Endodermal cell (in vitro differentiated cells): Measurements from ENCODE around the gene NT5C. TPM values are rescaled to one million over a fixed set of nuclear protein-coding genes. Genes with fewer than 3 reads are reported as not detected.
"Not testable (repeated sequence)": the region's sequence is repeated elsewhere in the genome, so short reads cannot be mapped to it uniquely, and the experiment has no call there.

Experiments
- DNase-seq: peaks from one replicate; pipeline ENCODE4 v3.0.0-alpha.2; 2017
- H3K27ac ChIP-seq: 2 replicates; pipeline ENCODE4 v1.5.1; 2013; ENCODE audit warnings: mild to moderate bottlenecking, low read depth, low read length, moderate library complexity
- H3K27me3 ChIP-seq: 2 replicates; pipeline ENCODE4 v1.6.1; 2013; ENCODE audit warnings: mild to moderate bottlenecking, low read length, moderate library complexity; ENCODE audit not compliant: insufficient read depth, control insufficient read depth, poor library complexity, severe bottlenecking
- H3K36me3 ChIP-seq: 2 replicates; pipeline ENCODE4 v1.7.0; 2013; ENCODE audit warnings: mild to moderate bottlenecking, low read length, moderate library complexity; ENCODE audit not compliant: control insufficient read depth, insufficient read depth
- H3K4me1 ChIP-seq: one replicate; pipeline ENCODE4 v1.7.0; 2013; ENCODE audit warnings: low read length; ENCODE audit not compliant: control insufficient read depth, insufficient read depth
- H3K4me3 ChIP-seq: 2 replicates; pipeline ENCODE4 v1.5.1; 2013; ENCODE audit warnings: mild to moderate bottlenecking, low read length, moderate library complexity
- H3K9ac ChIP-seq: 2 replicates; pipeline ENCODE4 v1.6.1; 2013; ENCODE audit warnings: mild to moderate bottlenecking, low read length, moderate library complexity; ENCODE audit not compliant: poor library complexity, severe bottlenecking; ENCODE audit errors: extremely low read depth
- H3K9me3 ChIP-seq: 2 replicates; pipeline ENCODE4 v1.6.1; 2013; ENCODE audit warnings: mild to moderate bottlenecking, low read length, moderate library complexity; ENCODE audit not compliant: control insufficient read depth
- H3K27ac Mint-ChIP-seq: 2 replicates; pipeline ENCODE4 v1.8.0; 2020; ENCODE audit warnings: mixed read lengths
- H3K27me3 Mint-ChIP-seq: 2 replicates; pipeline ENCODE4 v1.8.0; 2021; ENCODE audit warnings: mild to moderate bottlenecking, mixed read lengths; ENCODE audit not compliant: insufficient read depth
- H3K36me3 Mint-ChIP-seq: 2 replicates; pipeline ENCODE4 v1.8.0; 2020; ENCODE audit warnings: low read depth, mixed read lengths
- H3K4me1 Mint-ChIP-seq: 2 replicates; pipeline ENCODE4 v1.8.0; 2020; ENCODE audit warnings: mixed read lengths
- H3K4me3 Mint-ChIP-seq: 2 replicates; pipeline ENCODE4 v1.8.0; 2020; ENCODE audit warnings: mild to moderate bottlenecking, moderate library complexity, mixed read lengths
- H3K9me3 Mint-ChIP-seq: 2 replicates; pipeline ENCODE4 v1.8.0; 2020; ENCODE audit warnings: mild to moderate bottlenecking, mixed read lengths
- CTCF ChIP-seq: fragments of 200-600 bp; sonication (generic); conservative IDR thresholded peaks from 2 replicates; pipeline ENCODE4 v1.5.0; 2021; ENCODE audit warnings: antibody characterized with exemption, mild to moderate bottlenecking
- WGBS, 2 experiments: methylation state at CpG; one replicate each; pipeline versions ENCODE4 v1.1.5 to v1.1.7; 2013; ENCODE audit warnings: missing lambda C conversion rate in 2 of 2, mixed read lengths in 1 of 2; ENCODE audit not compliant: insufficient coverage in 1 of 2, insufficient read length in 1 of 2; 5-methylcytosine and 5-hydroxymethylcytosine counted together
- total RNA-seq, 2 donors: library from RNA; stranded (reverse); fragmentation: NEBNext Ultra II Directional in 1 of 2; extraction: Animal tissue kit (Norgen Biotek cat#: 25700) in 1 of 2; gene quantifications; 2 replicates in 1 of 2; 3 replicates in 1 of 2; pipeline ENCODE4 v1.2.1, GENCODE V29; 2021

Gene NT5C
- total RNA-seq, 2 donors from 2014 or later: 69.1 to 80.3 TPM

- no peak overlapping the region for H3K4me3 Mint-ChIP-seq
- no peaks in the 10 kb centered on the region for H3K27me3 Mint-ChIP-seq
- H3K9me3 ChIP-seq: no peaks in the 10 kb centered on the region
- peaks cover 2% of the 10 kb centered on the region for H3K4me1 Mint-ChIP-seq
- DNase-seq: no peak
- no peak overlapping the region for H3K4me3 ChIP-seq
- 95% methylated on average over 3 of the region's 4 CpGs for WGBS, 2 experiments
- H3K9ac ChIP-seq: no peak overlapping the region
- TF ChIP-seq CTCF: no peak
- H3K36me3 ChIP-seq: peaks cover 78% of the 10 kb centered on the region
- no peaks in the 10 kb centered on the region for H3K27me3 ChIP-seq
- H3K36me3 Mint-ChIP-seq: peaks cover 56% of the 10 kb centered on the region
- peaks cover 3% of the 10 kb centered on the region for H3K4me1 ChIP-seq
- H3K27ac Mint-ChIP-seq: no peak overlapping the region
- H3K9me3 Mint-ChIP-seq: no peaks in the 10 kb centered on the region
- H3K27ac ChIP-seq: no peak overlapping the region
Measured at GRCh38 chr17:75168998-75169397, 37.5 kb upstream of the NT5C start.

- H3K27ac ChIP-seq, H3K9me3 ChIP-seq, H3K27ac Mint-ChIP-seq, H3K4me1 Mint-ChIP-seq, H3K9ac ChIP-seq, H3K9me3 Mint-ChIP-seq, H3K4me3 ChIP-seq, H3K27me3 ChIP-seq, H3K4me3 Mint-ChIP-seq, H3K27me3 Mint-ChIP-seq, DNase-seq, H3K4me1 ChIP-seq: not testable (repeated sequence)
- H3K36me3 ChIP-seq: peaks cover 48% of the 10 kb centered on the region
- 93 to 95% methylated on average over 11 to 15 of the region's 15 CpGs for WGBS, 2 experiments
- H3K36me3 Mint-ChIP-seq: peaks cover 41% of the 10 kb centered on the region
Measured at GRCh38 chr17:75164606-75165005, 33.1 kb upstream of the NT5C start.

GRCh38 chr17:75163074-75163473 lies 31.5 kb upstream of the NT5C start:
- Histone ChIP-seq H3K9me3 (no peaks in the 10 kb centered on the region), H3K9ac (no peak overlapping the region), H3K27me3 (no peaks in the 10 kb centered on the region), H3K4me3 (no peak overlapping the region), H3K27ac (no peak overlapping the region), H3K36me3 (peaks cover 36% of the 10 kb centered on the region), H3K4me1 (no peaks in the 10 kb centered on the region)
- no peak for TF ChIP-seq CTCF
- Mint-ChIP-seq H3K27ac (no peak overlapping the region), H3K27me3 (no peaks in the 10 kb centered on the region), H3K9me3 (no peaks in the 10 kb centered on the region), H3K36me3 (peaks cover 36% of the 10 kb centered on the region), H3K4me1 (no peaks in the 10 kb centered on the region), H3K4me3 (no peak overlapping the region)
- WGBS, 2 experiments: 91 to 96% methylated on average over 5 of the region's 5 CpGs
- no peak for DNase-seq

GRCh38 chr17:75160211-75160610 lies 28.7 kb upstream of the NT5C start:
- Histone ChIP-seq H3K9me3 (no peaks in the 10 kb centered on the region), H3K36me3 (peaks cover 25% of the 10 kb centered on the region), H3K9ac (no peak overlapping the region), H3K27ac (no peak overlapping the region), H3K4me1 (peaks cover under 1% of the 10 kb centered on the region), H3K4me3 (no peak overlapping the region), H3K27me3 (no peaks in the 10 kb centered on the region)
- H3K4me1 Mint-ChIP-seq: peaks cover 2% of the 10 kb centered on the region
- no peak for TF ChIP-seq CTCF
- H3K9me3 Mint-ChIP-seq: no peaks in the 10 kb centered on the region
- WGBS, 2 experiments: 92 to 93% methylated on average over 5 of the region's 5 CpGs
- peaks cover 20% of the 10 kb centered on the region for H3K36me3 Mint-ChIP-seq
- H3K27ac Mint-ChIP-seq: no peak overlapping the region
- H3K27me3 Mint-ChIP-seq: no peaks in the 10 kb centered on the region
- no peak for DNase-seq
- H3K4me3 Mint-ChIP-seq: no peak overlapping the region
